Measurements from ENCODE around the gene LY6G6F. TPM values are rescaled to one million over a fixed set of nuclear protein-coding genes. Genes with fewer than 3 reads are reported as not detected.

The LY6G6F gene
- total RNA-seq, 1 donor from 2014 or later, result not detected

DNA sequence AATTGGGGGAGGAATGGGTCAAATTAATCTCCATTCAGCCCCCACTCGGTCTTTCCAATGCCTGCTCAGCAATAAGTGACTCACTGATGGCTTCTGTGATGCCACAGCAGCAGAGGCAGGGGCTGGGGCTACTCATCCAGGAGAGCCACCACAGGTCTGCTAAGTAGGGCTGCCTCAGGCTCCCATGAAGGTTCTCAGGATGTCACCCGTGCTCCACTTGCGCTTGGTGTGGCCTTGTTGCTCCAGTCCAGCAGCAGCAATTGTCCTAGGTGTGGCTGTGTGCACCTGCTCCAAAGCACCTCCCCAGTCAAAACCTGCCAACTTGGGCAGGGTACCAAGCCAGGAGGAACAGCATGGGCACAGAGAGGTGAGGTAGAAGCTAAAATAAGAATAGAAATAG is 15.5 kb downstream of the LY6G6F start:
- DNase-seq (ENCODE audit: low read depth), result no peak

DNA sequence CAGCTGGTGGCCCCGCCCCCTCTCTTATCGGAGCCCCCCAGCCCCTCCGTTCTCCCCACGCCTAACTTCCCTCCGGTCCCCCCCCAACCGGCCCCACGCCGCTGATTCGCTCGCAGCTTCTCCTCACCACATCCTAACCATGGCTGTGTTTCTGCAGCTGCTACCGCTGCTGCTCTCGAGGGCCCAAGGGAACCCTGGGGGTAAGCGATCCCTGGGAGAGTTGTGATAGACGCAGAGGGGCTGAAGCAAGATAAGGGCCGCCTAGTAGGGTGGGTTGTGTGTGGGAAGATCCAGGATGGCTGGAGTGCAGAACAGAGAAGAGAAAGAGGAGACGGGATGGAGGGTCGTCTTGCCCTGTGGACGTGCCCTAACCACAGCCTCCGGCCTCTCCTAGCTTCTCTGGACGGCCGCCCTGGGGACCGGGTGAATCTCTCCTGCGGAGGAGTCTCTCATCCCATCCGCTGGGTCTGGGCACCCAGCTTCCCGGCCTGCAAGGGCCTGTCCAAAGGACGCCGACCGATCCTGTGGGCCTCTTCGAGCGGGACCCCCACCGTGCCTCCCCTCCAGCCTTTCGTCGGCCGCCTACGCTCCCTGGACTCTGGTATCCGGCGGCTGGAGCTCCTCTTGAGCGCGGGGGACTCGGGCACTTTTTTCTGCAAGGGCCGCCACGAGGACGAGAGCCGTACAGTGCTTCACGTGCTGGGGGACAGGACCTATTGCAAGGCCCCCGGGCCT is 16.7 kb downstream of the LY6G6F start, which contains the start of gene MPIG6B:
TSS of gene MPIG6B (plus strand) at position 129 of the 735 bp plus-strand sequence. CDS start at position 140, 11 bp downstream.
- DNase-seq (ENCODE audit: low read depth), result no peak

DNA sequence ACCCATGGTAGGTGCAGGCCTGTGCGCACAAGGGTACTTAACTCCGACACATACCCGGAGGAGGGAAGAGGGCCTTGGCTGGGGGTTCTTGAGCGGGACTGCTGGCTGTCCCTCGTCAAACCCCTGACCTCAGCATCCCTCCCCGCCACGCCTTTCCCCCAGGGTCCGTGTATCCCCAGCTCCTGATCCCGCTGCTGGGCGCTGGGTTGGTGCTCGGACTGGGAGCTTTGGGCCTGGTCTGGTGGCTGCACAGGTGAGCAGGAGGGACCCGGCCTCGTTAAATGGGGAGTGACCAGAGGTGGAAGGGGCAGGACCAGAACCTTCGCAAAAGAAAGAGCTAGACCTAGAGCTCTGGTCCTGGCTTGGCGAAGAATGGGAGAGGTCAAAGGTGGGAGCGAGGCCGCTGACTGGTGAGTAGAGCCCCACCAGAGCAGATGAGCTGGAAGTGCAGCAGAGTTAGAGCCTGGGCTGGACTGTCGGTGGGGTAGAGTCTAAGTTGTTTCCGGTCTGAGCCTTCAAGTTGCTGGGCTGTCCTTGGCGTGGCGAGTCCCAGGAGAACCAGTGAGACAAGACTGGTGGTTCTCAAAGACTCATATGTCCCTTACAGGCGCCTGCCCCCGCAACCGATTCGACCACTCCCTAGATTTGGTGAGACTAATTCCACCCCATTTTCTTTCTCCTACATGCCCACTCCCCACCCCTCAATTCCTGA is 17.5 kb downstream of the LY6G6F start:
- no peak for DNase-seq (ENCODE audit: low read depth)

DNA sequence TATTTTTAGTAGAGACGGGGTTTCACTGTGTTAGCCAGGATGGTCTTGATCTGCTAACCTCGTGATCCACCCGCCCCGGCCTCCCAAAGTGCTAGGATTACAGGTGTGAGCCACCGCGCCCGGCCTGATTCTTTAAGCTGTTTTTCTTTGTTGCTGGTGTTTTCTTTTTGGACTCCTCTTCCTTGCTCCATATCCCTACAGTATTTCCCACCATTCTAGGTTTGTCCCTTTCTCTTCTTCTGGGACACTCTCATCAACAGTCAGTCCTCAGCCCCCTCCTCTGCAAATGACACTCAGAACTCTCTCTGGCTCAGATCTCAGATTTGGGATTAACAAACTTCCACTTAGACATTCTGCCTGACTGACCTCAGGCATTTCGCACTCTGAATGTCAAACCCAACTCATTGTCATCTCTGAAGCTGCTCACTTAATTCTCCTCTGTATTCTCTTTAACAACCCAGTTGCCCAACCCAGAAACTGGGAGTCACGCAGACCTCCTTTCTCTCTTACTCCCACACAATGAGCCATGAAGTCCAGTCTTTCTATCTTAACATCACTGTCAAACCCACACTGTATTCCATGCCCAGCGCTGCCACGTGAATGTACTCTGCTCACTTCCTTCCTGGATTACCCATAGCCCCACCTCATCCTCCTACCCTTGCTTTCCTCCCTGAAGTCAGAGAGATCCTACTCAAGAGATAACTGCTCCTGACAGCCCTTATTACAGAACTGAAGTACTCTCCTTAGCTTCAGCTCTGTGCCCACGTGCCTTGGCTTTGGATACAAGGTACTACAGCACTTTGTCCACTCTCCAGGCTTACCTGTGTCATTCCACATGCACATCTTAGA is 19.1 kb downstream of the LY6G6F start:
- DNase-seq (ENCODE audit: low read depth), result no peak

DNA sequence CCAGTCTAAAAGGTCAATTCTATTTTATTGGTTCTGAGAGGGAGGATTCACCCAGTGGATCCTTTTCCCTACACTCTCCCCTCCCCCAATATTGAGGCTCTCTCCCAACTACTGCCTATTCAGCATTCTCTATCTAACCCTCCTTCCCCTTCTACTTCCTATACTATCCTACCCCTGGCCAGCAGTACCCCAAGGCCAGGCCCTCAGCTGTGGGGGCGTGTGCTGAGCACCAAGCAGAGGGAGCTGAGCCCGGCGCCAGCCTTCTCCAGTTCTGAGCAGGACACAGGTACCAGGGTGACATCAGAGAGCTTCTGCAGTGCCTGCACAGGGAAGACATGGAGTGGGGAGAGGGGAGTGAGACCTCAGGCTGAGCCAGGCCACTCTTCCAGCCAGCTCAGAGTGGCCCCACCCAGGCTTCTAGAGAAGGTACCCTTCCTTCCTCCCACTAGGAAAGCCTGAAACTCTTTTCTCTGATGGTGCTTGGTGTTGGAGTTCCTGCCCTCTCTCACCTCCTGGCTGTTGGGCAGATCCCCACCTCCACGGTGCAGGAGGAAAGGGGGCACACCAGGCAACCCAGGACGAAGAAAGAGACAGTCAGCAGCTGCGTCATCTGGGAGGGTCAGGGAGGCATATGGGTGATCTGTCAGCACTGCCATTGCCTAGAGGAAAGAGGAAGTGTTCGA is 20.5 kb downstream of the LY6G6F start:
- no peak for DNase-seq (ENCODE audit: low read depth)

DNA sequence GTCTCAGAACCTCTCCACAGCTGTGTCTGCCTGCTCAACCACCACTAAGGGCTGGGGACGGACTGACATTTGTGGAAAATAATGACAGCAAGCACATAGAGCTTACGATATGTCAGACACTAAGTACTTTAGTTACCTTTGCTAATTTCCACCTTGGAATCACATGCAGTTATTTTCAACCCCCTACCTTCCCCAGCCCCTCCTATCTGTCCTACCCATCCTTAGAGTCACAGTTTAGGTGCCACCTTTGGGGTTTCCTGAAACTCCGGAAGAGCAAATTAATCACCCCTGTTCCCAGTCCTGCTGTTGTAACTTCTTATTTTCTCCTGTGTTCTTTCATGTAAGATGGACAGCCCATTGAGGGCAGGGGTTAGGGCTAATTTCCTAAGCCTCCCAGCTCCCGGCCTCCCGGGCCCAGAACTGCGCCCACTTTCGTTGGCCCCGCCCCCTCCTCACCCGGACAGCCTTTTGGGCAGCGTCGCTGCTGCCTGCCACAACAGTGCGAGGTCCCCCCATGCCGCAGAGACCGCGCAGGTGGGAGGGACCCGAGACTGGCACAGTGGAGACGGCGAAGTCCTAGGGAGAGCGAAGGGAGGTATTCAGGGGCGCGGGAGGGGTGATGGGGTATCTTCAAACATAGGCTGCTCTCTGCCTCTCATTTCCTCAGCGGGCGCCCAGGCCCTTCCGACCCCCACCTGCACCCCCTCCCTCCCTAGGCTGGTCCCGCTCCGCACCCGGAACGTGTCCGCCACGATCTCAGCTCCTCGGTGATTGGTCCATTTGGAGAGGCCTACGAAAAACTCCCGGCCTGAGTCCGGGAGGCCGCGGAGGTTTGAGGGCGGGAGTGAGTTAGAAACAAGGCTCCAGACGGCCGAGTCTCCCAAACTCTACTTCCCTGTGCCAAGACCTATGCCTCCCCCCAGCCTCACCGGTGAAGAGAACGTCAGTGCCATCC is 21.3 kb downstream of the LY6G6F start:
- DNase-seq (ENCODE audit: low read depth), result no peak

DNA sequence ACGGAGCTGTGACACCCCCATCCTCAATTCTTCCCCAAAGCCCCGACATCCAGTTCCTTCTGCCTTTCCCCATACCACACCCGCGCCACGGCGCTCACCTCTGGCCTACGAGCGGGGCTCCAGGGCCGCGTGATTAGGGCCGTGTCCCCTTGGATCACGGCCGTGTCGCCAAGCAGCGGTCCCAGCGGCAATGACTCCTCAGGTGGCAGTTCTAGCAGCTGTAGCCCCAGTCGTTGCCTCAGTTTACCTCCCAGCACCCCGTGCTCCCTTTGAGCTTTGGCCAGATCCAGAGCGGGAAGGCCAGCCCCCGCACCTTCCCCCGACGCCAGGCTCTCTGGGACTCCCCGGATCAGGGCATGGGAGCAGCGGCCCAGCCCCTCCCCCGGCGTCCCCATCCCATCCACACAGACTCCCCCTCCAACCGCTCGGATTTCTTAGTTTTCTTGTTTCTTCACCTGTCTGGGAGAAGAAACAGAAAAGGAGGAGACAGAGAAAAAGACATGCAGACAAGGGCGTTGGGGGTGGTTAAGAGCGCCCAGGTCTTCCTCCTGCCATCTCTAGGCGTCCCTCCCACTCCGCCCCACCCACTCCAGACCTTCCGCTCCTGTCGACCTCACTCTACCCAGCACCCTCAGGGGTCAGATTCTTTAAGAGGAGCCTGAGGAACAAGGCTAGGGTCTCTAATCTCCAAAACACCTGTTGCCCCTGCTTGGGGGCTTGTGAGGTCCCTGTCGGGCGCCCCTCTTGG is 22.3 kb downstream of the LY6G6F start, which contains the start of gene DDAH2:
TSS of gene DDAH2 (minus strand) at position 533 of the 748 bp plus-strand sequence. CDS start at position 395, 138 bp downstream.
- DNase-seq (ENCODE audit: low read depth), result no peak

DNA sequence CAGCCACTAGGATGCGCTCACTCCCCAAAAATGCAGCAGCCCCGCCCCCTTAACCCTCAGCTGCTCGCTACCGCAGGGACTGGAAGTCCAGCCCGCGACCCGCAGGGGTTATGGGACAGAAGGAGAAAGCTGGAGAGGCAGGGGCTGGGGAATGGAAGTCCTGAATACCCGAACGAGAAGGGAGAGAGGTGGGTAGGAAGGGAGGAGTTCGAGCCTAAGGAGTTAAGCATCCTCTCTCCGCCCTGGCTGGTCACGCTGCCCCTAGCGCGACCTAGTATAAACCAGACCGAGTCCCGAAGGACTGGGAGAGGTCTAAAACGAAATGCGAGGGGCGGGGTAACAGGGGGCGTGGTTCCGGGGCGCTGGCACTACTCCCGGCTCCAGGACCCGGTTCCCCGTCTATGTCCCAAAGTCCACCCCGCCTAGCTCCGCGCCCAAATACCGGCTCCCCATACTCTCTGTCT is 22.9 kb downstream of the LY6G6F start:
- peak; percentile 94 for DNase-seq (ENCODE audit: low read depth)

DNA sequence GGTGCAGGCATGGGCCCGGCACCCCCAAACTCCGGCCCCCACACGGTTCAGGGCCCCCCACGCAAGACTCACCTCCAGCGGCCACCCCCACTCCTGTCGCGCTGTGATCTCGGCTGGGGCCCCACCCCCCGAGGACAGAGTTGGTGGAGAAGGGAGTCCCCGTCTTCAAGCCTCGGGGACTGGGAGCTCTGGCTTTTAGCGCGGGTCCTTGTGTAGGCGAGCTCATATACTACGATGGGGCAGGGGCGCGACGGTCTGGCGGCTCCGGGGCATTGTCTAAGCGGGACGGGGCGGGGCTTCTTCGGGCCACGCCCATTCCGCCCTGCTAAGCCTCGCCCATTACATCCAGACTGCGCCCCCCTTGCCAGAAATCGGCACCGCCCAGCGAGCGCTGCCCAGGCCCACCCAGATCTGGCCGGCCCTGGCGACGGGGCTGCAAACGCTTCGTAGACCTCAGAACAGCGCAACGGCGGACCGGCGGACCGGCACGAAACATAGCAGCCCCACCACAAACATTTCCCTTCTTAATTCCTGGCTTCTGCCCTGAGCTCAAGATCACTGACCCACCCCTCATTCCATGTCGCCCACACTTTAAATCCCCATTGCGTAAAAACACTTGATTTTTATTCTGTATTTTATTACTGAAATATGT is 23.4 kb downstream of the LY6G6F start:
- DNase-seq (ENCODE audit: low read depth), result peak; percentile 89

DNA sequence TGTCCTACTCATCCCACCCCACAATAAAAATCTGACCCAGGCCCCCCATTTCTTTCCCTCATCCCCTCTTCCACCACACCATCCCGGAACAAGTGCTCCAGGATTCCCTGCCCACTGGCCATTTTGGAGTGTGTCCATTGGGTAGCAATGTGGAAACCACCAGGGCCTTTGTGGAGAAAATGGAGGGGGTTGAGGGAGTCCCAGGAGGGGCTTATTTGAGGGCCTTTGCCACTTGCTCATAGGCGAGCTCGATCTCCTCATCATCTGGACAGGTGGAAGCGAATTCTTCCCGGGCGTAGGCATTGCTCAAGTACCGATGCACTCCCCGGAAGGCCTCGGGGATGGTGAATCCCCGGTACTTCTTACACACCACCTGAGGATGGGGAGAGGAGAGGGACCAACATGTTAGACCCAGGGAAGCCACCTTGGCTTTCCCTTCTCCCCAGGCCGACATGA is 24.0 kb downstream of the LY6G6F start:
- no peak for DNase-seq (ENCODE audit: low read depth)

DNA sequence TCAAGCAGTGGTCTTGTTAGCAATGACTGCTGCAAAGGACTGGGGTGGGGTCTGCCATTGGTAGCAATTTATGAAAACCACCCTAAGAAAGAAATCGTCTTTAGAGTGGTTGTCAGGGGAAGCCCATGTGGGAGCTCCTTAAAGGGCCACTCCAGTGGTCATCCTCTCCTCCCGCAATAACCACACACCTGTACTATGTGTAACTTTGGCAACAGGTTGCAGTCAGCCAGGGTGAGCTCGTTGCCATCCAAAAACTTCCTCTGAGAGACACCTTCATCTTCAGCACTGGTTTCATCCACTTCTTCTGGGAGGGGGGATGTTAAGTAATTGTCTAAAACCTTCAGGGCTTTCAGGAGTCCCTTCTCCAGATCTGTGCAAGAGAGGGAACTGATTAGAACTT is 25.4 kb downstream of the LY6G6F start:
- DNase-seq (ENCODE audit: low read depth), result no peak

DNA sequence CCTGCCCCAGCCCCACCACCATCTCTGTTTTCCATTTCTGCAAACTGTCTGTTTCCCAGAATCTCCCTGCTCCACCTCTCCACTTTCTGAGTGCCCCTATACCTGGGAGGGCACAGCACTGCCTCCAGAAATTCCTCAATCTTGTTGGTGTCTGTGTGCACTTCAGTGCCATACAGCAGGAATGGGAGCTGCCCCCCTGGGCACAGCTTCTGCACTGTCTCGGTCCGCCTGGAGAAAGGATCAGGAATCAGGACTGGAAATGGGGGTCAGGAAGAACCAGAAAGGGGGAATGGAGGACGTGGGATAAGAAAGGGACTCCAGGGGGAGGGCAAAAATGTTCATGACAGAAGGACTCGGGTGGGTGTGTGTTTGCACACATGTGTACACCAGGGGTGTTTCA is 27.1 kb downstream of the LY6G6F start:
- no peak for DNase-seq (ENCODE audit: low read depth)

DNA sequence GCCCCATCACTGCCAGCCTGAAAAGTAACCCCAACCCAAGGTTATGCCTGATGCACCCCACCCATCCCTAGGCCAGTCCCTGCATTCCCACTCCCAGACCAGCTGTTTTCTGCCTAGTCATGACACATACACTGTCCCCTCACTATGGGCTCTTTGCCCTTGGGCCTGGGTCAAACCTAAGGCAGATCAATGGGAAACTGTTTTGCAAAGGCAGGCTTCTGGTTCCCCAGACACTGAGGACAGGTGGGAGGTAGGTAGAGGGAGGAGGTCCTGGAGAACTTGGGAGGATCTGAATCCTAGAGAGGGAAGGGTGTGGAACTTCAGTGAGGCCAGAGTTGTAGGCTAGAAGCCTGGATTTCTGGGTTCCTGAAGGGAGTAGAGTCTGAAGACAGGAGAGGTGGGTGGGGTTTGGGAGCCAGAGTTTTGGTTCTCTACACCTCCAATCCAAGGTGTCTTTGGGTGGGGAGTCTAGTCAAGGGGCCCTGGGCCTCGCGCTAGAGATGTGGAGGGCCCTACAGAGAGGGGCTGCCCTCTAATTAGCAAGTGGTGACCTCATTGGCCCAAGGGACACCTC is 27.7 kb downstream of the LY6G6F start:
- peak; percentile 53 for DNase-seq (ENCODE audit: low read depth)

DNA sequence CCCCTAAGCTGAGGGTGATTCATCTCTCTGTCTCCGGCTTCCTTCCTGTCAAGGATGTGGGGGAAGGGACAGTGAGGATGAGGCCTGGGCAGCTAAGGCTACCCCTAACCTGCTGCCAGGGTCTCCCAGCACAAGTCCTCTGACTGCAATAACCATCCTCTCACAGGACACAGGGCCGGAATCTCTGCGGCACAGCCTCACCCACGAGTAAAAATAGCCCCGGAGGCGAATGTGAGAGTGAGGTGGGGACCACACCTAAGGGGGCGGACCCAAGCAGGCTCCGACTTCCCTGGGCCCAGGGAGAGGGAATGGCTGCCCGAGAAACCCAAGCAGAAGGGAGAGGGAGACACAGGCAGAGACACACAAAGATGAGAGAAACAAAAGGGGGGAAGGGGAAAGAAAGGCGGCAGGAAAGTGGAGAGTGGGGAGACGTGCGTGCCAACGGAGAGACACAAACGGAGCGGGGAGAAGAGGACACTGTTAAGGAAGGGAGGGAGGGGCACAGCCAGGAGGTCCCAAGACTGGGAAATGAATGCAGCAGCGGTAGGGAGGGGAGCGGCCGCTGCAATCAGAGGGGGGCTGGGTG is 28.2 kb downstream of the LY6G6F start:
- peak; percentile 81 for DNase-seq (ENCODE audit: low read depth)

DNA sequence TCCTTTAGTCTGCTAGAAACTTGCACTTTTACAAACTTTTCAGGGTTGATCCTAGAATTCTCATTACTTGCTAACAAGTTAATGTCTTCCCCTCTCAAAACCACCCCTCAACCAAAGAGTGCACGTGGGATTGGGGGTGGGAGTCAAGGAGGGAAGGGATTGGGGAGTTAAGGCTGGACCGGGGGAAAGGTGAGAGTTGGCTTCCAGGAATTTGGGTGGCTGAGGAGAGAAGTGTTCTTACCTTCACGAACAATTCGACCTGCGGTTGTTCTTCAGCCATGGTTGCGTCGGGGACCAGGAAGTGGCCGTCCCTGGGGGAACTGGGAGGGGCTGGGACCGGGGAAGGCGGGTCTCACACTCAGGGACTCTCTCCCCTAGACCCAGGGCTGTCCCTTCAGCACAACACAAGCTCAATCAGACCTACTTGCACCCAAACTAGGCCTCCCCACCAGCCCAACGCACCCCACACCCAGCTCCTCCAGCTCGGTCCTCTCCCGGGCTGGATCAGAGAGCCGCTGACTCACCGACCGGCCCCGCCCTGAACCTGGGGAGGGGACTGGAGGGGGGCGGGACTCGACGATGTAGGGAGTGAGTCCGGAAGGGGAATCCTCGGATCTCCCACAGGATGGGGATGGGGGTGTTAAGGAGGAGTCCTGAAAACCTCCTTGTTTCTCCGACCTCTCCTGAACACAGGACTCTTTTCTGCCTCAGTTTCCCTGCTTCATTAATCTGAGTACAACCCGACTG is 29.5 kb downstream of the LY6G6F start, which contains the start of gene CLIC1:
TSS of gene CLIC1 (minus strand) at position 510 of the 747 bp plus-strand sequence. CDS start at position 280, 230 bp downstream.
- DNase-seq (ENCODE audit: low read depth), result peak; percentile 85

DNA sequence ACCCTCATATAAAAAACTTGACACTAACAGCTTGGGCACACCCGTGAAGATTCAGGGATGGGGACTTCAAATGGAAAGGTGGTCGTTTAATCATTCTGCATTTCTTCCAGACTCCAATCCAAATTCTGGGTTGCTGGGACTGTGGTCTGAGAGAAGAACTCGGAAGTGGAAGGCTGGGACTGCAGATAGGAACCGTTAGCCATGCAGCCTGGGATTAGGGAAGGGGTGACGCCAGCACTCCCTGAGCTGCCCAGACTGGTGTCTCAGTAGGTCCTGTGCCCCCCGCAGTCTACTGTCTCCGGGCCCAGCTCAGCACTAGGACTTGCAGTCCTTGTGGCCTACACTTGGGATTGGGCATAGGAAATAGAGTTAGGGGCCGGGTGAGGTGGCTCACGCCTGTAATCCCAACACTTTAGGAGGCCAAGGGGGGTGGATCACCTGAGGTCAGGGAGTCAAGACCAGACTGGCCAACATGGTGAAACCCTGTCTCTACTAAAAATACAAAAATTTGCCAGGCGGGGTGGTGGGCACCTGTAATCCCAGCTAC is 30.2 kb downstream of the LY6G6F start:
- DNase-seq (ENCODE audit: low read depth), result no peak

Data from myocyte (in vitro differentiated cells).